ENCODE data around the gene SH3BP4.

The SH3BP4 gene

GRCh38 chr2:235000426-235001236, 48.8 kb downstream of the SH3BP4 start:
- DNase-seq (ENCODE audit: insufficient read length, low spot score) (no peak), FAIRE-seq (no peak)
- no peak for TF ChIP-seq POLR2AphosphoS5 (IDR thresholded peaks at IDR 0.05; ENCODE audit: low read depth, low read length)
- TF ChIP-seq POU2F2 (IDR thresholded peaks at IDR 0.05; ENCODE audit: low read depth, low read length), result no peak

DNA sequence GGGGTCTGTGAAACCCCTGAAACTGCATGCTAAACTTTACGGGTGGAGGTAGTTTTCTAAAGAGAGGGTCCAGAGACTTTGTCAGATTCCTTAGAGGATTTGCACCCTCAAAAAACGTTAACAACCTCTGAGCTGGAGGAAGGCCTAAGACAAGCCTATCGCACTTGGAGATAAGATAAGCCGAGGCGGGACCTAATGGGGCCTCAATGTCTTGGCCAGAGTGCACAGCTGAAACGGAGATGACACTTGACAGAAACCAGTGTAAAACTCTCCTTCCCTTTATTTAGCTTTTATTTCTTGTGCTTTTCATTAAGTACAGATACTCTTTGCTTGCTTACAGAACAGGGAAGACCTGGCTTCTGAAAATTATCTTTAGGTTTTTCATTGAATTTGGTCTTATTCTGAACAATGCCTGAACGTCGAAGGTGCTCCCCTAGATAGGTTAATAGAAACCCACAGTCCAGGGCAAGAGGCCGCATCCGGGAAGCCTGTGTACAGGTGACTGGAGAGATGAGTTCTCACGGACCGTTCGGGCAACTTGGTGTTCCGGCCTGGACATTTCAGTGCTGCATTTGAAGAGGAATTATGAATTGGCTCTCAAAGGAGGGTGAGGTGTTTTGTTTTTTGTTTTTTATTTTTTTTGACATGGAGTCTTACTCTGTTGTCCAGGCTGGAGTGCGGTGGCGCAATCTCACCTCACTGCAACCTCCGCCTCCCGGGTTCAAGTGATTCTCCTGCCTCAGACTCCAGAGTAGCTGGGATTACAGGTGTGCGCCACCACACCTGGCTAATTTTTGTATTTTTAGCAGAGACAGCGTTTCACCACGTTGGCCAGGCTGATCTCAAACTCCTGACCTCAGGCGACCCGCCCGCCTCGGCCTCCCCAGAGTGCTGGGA, 49.7 kb downstream of the SH3BP4 start:
- FAIRE-seq (no peak), DNase-seq (ENCODE audit: insufficient read length, low spot score) (no peak)
- TF ChIP-seq TAF1 (IDR thresholded peaks at IDR 0.05; ENCODE audit: low read depth, low read length) (no peak), PAX5 (IDR thresholded peaks at IDR 0.05; ENCODE audit: insufficient read depth, low read length, severe bottlenecking) (no peak), SPI1 (IDR thresholded peaks at IDR 0.05; ENCODE audit: low read depth, low read length) (no peak), POLR2A (IDR thresholded peaks at IDR 0.05; ENCODE audit: low read depth, low read length) (no peak), POU2F2 (IDR thresholded peaks at IDR 0.05; ENCODE audit: low read depth, low read length) (no peak)

- no peak for FAIRE-seq
- DNase-seq (ENCODE audit: insufficient read length, low spot score), result no peak
- TF ChIP-seq PAX5 (IDR thresholded peaks at IDR 0.05; ENCODE audit: insufficient read depth, low read length, severe bottlenecking) (no peak), POU2F2 (IDR thresholded peaks at IDR 0.05; ENCODE audit: low read depth, low read length) (no peak), POLR2AphosphoS5 (IDR thresholded peaks at IDR 0.05; ENCODE audit: low read depth, low read length) (no peak), SPI1 (IDR thresholded peaks at IDR 0.05; ENCODE audit: low read depth, low read length) (no peak), POLR2A (IDR thresholded peaks at IDR 0.05; ENCODE audit: low read depth, low read length) (no peak), TAF1 (IDR thresholded peaks at IDR 0.05; ENCODE audit: low read depth, low read length) (no peak)
Observed at GRCh38 chr2:235002198-235003095, 50.6 kb downstream of the SH3BP4 start.

DNA sequence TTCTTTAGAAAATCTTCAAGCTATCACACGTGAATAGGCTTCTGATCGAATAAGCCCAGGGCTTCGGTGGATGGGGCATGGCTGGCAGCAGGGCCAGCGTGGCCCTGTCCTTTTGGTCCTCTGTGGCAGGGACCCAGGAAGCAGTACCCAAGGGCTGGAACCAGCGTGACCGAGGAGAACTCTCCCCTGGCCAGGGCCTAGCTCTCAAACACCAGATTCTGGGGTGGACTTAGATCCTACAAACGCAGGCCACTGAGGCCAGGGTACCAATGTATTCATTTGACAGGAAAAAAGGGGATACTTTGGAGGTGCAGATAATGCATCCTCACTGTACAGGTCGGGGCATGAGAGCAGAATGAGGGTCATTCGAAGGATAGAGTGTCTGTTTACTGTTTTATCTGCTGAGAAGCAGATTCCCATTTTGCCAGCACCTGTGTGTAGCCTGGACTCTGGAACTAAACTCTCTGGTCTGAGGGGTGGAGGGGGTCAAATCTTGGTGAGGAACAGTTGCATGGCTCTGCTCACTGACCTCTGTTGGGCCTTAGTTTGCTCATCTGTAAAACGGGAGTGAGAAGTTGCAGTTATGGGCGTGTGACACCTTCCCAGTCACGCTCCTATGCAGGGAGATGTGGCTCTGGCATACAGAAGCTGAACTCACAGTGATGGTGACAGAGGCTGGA, 51.4 kb downstream of the SH3BP4 start:
- DNase-seq (ENCODE audit: insufficient read length, low spot score), result no peak
- no peak for TF ChIP-seq PAX5 (IDR thresholded peaks at IDR 0.05; ENCODE audit: insufficient read depth, low read length, severe bottlenecking)
- no peak for TF ChIP-seq POU2F2 (IDR thresholded peaks at IDR 0.05; ENCODE audit: low read depth, low read length)
- no peak for TF ChIP-seq SPI1 (IDR thresholded peaks at IDR 0.05; ENCODE audit: low read depth, low read length)
- no peak for TF ChIP-seq POLR2AphosphoS5 (IDR thresholded peaks at IDR 0.05; ENCODE audit: low read depth, low read length)
- TF ChIP-seq POLR2A (IDR thresholded peaks at IDR 0.05; ENCODE audit: low read depth, low read length), result no peak
- no peak for TF ChIP-seq TAF1 (IDR thresholded peaks at IDR 0.05; ENCODE audit: low read depth, low read length)
- FAIRE-seq, result no peak

GRCh38 chr2:235004329-235004903, 52.6 kb downstream of the SH3BP4 start:
- TF ChIP-seq SPI1 (IDR thresholded peaks at IDR 0.05; ENCODE audit: low read depth, low read length) (no peak), POLR2AphosphoS5 (IDR thresholded peaks at IDR 0.05; ENCODE audit: low read depth, low read length) (no peak), POU2F2 (IDR thresholded peaks at IDR 0.05; ENCODE audit: low read depth, low read length) (no peak), POLR2A (IDR thresholded peaks at IDR 0.05; ENCODE audit: low read depth, low read length) (no peak)

DNA sequence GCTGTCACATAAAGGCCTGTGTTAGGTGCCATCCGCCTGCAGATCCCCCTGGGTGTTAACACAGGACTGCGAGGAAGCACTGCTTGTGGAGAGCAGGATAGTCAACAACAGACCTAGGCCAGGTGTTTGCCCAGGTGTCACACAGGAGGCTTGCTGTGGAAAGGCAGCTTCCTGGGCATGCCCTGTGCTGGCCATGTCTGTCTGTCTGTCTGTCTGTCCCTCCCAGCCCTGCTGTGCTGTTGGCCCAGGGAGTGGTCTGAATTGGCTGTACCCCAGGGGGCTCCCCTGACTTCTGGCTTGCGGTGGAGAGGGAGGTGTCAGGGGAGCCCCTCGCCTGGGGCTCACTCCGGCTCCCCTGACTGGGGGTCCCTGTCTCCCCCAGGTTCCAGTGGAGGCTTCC, 53.2 kb downstream of the SH3BP4 start:
- DNase-seq (ENCODE audit: insufficient read length, low spot score) (no peak), FAIRE-seq (no peak)
- TF ChIP-seq POU2F2 (IDR thresholded peaks at IDR 0.05; ENCODE audit: low read depth, low read length) (no peak), SPI1 (IDR thresholded peaks at IDR 0.05; ENCODE audit: low read depth, low read length) (no peak), POLR2A (IDR thresholded peaks at IDR 0.05; ENCODE audit: low read depth, low read length) (no peak), POLR2AphosphoS5 (IDR thresholded peaks at IDR 0.05; ENCODE audit: low read depth, low read length) (no peak), TAF1 (IDR thresholded peaks at IDR 0.05; ENCODE audit: low read depth, low read length) (no peak), PAX5 (IDR thresholded peaks at IDR 0.05; ENCODE audit: insufficient read depth, low read length, severe bottlenecking) (no peak)

More at GRCh38 chr2:235004329-235004903, 52.6 kb downstream of the SH3BP4 start:
- DNase-seq (ENCODE audit: insufficient read length, low spot score) (no peak), FAIRE-seq (no peak)

GRCh38 chr2:235005603-235006259, 53.9 kb downstream of the SH3BP4 start:
- DNase-seq (ENCODE audit: insufficient read length, low spot score) (no peak), FAIRE-seq (no peak)
- TF ChIP-seq POLR2AphosphoS5 (IDR thresholded peaks at IDR 0.05; ENCODE audit: low read depth, low read length) (no peak), TAF1 (IDR thresholded peaks at IDR 0.05; ENCODE audit: low read depth, low read length) (no peak), SPI1 (IDR thresholded peaks at IDR 0.05; ENCODE audit: low read depth, low read length) (no peak), POU2F2 (IDR thresholded peaks at IDR 0.05; ENCODE audit: low read depth, low read length) (no peak), PAX5 (IDR thresholded peaks at IDR 0.05; ENCODE audit: insufficient read depth, low read length, severe bottlenecking) (no peak)

DNA sequence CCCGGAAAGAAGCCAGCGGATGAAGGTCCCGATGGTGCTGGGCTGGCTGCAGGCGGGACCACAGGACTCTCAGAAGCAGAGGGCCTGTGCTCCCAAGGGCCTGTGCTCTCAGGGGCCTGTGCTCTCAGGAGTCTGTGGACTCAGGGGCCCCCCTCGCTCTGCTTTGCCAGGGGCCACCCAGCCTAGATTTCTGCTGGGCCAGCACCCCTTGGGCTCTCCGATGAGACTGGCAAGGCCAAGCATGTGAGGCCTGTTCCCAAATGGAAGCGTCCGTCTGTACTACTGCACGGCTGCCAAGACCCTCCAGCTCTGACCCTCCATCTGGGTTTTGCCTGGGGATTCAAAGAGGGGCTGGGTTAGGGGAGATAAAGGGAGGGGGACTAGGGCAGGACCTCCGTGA, 54.6 kb downstream of the SH3BP4 start:
- no peak for DNase-seq (ENCODE audit: insufficient read length, low spot score)
- FAIRE-seq, result no peak
- TF ChIP-seq PAX5 (IDR thresholded peaks at IDR 0.05; ENCODE audit: insufficient read depth, low read length, severe bottlenecking) (no peak), SPI1 (IDR thresholded peaks at IDR 0.05; ENCODE audit: low read depth, low read length) (no peak), TAF1 (IDR thresholded peaks at IDR 0.05; ENCODE audit: low read depth, low read length) (no peak), POLR2A (IDR thresholded peaks at IDR 0.05; ENCODE audit: low read depth, low read length) (no peak), POU2F2 (IDR thresholded peaks at IDR 0.05; ENCODE audit: low read depth, low read length) (no peak), POLR2AphosphoS5 (IDR thresholded peaks at IDR 0.05; ENCODE audit: low read depth, low read length) (no peak)
